Measurements from ENCODE around the gene BUD13. TPM values are rescaled to one million over a fixed set of nuclear protein-coding genes. Genes with fewer than 3 reads are reported as not detected.
A peak's percentile ranks its signal among the peaks of the same experiment; 100 is the strongest.

BUD13 gene
- total and polyA plus RNA-seq, 2 donors from 2014 or later = 11.7 to 14.1 TPM

DNA sequence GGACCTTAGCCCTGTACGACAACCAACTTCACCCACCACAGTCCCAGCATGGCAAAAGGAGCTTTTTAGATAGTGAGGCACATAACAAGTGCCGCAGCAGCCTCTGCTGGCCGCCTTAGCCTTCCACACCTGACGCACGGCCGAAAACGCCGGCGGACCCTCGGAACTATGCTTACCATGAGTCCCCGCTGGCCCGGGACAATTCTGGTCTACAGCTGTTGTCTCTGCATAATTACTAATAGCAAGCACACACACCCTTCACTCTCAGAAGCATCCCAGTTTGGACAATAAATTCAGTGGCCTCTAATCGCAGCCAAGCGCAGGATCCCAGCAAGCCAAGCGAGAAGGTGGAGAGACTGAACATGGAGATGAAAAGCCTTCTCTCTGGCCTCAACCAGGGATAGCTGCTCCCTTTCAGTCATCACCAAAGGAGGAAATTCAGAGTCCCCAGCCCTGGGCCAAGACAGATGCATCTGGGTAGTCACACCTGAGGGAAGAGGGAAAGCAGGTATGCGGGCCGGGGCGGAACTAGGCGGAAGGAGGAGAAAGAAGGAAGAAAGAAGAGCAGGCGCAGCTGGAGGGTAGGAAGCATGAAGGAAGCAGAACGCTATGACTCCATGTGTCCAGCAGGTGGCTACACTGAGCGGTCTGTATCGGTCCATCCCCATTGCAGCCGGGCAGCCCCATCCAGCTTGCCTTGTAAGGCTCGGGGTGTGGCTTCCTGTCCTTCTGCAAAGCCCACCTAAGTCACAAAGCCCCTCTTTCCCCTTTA is 40.3 kb downstream of the BUD13 start:
- no peak overlapping the region for H3K4me3 ChIP-seq (ENCODE audit: low read length in 3 of 3)
- H3K27me3 ChIP-seq (ENCODE audit: control insufficient read depth, insufficient read depth, low read length) = no peaks in the 10 kb centered on the region
- FAIRE-seq (no peak), DNase-seq (peak in 4 of 5 donors; percentile 74 to 87 (median 82))
- H3K4me1 ChIP-seq (ENCODE audit: control insufficient read depth in 2 of 3, insufficient read depth in 2 of 3, low read depth in 1 of 3, low read length in 3 of 3) = peaks cover 0 to 2% (median 0%) of the 10 kb centered on the region in 3 donors
- no peak overlapping the region for H3K27ac ChIP-seq (ENCODE audit: low read depth in 2 of 2, low read length in 2 of 2)
- H3K9ac ChIP-seq (ENCODE audit: low read length in 3 of 3) = no peak overlapping the region
- H3K9me3 ChIP-seq (ENCODE audit: control insufficient read depth in 2 of 3, insufficient read depth in 1 of 3, low read length in 3 of 3) = no peaks in the 10 kb centered on the region
- TF ChIP-seq, protein P1, sequence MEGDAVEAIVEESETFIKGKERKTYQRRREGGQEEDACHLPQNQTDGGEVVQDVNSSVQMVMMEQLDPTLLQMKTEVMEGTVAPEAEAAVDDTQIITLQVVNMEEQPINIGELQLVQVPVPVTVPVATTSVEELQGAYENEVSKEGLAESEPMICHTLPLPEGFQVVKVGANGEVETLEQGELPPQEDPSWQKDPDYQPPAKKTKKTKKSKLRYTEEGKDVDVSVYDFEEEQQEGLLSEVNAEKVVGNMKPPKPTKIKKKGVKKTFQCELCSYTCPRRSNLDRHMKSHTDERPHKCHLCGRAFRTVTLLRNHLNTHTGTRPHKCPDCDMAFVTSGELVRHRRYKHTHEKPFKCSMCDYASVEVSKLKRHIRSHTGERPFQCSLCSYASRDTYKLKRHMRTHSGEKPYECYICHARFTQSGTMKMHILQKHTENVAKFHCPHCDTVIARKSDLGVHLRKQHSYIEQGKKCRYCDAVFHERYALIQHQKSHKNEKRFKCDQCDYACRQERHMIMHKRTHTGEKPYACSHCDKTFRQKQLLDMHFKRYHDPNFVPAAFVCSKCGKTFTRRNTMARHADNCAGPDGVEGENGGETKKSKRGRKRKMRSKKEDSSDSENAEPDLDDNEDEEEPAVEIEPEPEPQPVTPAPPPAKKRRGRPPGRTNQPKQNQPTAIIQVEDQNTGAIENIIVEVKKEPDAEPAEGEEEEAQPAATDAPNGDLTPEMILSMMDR (IDR thresholded peaks at IDR 0.05; ENCODE audit: borderline replicate concordance, extremely low read depth, insufficient read depth) = peak; percentile 77
- intact Hi-C loops (cut with DNase I) = no loop called here
- H3K36me3 ChIP-seq (ENCODE audit: control insufficient read depth in 2 of 3, insufficient read depth in 3 of 3, low read length in 3 of 3) = no peaks in the 10 kb centered on the region

DNA sequence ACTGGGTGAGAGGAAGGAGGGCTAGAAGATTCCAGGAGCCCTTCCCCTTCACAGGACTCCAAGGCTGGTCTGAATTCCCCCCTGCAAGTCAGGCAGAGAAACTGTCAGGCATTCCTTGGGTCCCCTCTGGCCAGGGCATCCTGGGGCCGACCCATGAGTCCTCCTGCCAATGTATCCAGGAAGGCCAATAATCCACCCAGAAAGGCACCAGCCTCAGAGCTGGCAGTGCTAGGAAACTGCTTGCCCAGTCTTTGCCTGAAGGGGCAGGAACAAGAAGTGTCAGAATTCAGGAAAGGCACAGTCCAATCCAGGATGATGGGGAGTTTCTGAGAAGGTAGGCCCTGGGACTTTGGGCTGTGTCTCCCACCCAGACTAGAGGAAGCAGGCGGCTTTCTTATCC is 41.0 kb downstream of the BUD13 start:
- peak in 1 of 5 donors; percentile 27 for DNase-seq
- Histone ChIP-seq H3K27me3 (ENCODE audit: control insufficient read depth, insufficient read depth, low read length) (no peaks in the 10 kb centered on the region), H3K9me3 (ENCODE audit: control insufficient read depth in 2 of 3, insufficient read depth in 1 of 3, low read length in 3 of 3) (no peaks in the 10 kb centered on the region), H3K9ac (ENCODE audit: low read length in 3 of 3) (no peak overlapping the region), H3K4me1 (ENCODE audit: control insufficient read depth in 2 of 3, insufficient read depth in 2 of 3, low read depth in 1 of 3, low read length in 3 of 3) (peaks cover 0 to 2% (median 0%) of the 10 kb centered on the region in 3 donors), H3K4me3 (ENCODE audit: low read length in 3 of 3) (no peak overlapping the region), H3K36me3 (ENCODE audit: control insufficient read depth in 2 of 3, insufficient read depth in 3 of 3, low read length in 3 of 3) (no peaks in the 10 kb centered on the region), H3K27ac (ENCODE audit: low read depth in 2 of 2, low read length in 2 of 2) (no peak overlapping the region)
- TF ChIP-seq, protein P1 (IDR thresholded peaks at IDR 0.05; ENCODE audit: borderline replicate concordance, extremely low read depth, insufficient read depth) = no peak
- FAIRE-seq = no peak
- intact Hi-C loops (cut with DNase I) = no loop called here

DNA sequence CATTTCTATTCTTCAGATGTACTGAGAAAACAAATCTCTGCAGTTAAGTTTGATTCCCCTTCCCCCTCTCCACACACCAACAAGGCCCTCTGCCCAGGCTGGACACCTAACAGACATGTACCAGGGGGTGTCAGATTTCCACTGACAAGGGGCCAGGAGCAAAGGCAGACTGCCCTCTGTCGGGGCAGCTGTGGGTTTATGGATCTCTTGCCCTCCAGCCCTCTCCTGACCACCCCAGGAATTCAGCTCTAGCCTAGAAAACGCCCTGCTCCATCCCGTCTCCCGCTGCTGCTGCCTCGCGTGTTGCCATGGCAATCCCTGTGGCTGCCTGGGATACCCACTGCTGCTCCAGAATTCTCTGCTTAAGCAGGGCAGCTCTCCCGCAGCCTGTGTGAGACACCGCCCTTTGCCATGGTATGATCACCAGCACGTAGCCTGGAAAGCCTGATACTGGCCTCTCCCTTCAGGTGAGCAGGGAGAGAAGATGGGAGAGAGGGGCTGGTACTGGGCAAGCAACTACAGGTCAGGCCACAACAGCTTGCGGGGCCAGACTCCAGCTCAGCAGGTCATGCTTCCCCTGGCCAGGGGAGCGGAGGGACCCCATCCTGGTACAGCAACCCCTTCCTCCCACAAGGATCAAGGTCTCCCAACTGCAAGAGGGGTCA is 41.6 kb downstream of the BUD13 start:
- H3K27me3 ChIP-seq (ENCODE audit: control insufficient read depth, insufficient read depth, low read length) = no peaks in the 10 kb centered on the region
- no peak overlapping the region for H3K27ac ChIP-seq (ENCODE audit: low read depth in 2 of 2, low read length in 2 of 2)
- TF ChIP-seq, protein P1 (IDR thresholded peaks at IDR 0.05; ENCODE audit: borderline replicate concordance, extremely low read depth, insufficient read depth) = no peak
- H3K9me3 ChIP-seq (ENCODE audit: control insufficient read depth in 2 of 3, insufficient read depth in 1 of 3, low read length in 3 of 3) = no peaks in the 10 kb centered on the region
- peak in 4 of 5 donors; percentile 59 to 69 (median 64) for DNase-seq
- H3K4me1 ChIP-seq (ENCODE audit: control insufficient read depth in 2 of 3, insufficient read depth in 2 of 3, low read depth in 1 of 3, low read length in 3 of 3) = peaks cover 0 to 2% (median 0%) of the 10 kb centered on the region in 3 donors
- intact Hi-C loops (cut with DNase I) = no loop called here
- H3K36me3 ChIP-seq (ENCODE audit: control insufficient read depth in 2 of 3, insufficient read depth in 3 of 3, low read length in 3 of 3) = no peaks in the 10 kb centered on the region
- no peak overlapping the region for H3K9ac ChIP-seq (ENCODE audit: low read length in 3 of 3)
- no peak overlapping the region for H3K4me3 ChIP-seq (ENCODE audit: low read length in 3 of 3)
- no peak for FAIRE-seq

Measured in kidney (tissue), 14 donors.